Left kidney (tissue), 2 donors: ENCODE measurements around the gene SIL1. TPM values are rescaled to one million over a fixed set of nuclear protein-coding genes. Genes with fewer than 3 reads are reported as not detected.

Experiments
- DNase-seq: peaks from one replicate; pipeline ENCODE4 v3.0.0-alpha.2; 2013
- polyA plus RNA-seq: library from polyadenylated mRNA; unstranded; fragments of 120-200 nt; gene quantifications from one replicate; pipeline ENCODE4 v1.2.1, GENCODE V29; 2013; ENCODE audit not compliant: insufficient read length

SIL1 gene
- polyA plus RNA-seq, 1 donor, result 47.8 TPM

- no peak for DNase-seq
Measured at GRCh38 chr5:138983984-138984383, 214.2 kb downstream of the SIL1 start.

GRCh38 chr5:138981586-138981985 is 216.6 kb downstream of the SIL1 start:
- DNase-seq, result no peak

GRCh38 chr5:138981131-138981530 is 217.0 kb downstream of the SIL1 start:
- no peak for DNase-seq

- no peak for DNase-seq
Measured at GRCh38 chr5:138980441-138980840, 217.7 kb downstream of the SIL1 start.

- no peak for DNase-seq
Measured at GRCh38 chr5:138979684-138980280, 218.4 kb downstream of the SIL1 start.

GRCh38 chr5:138978581-138978980 is 219.6 kb downstream of the SIL1 start:
- DNase-seq, result no peak

- DNase-seq, result no peak
Measured at GRCh38 chr5:138978080-138978479, 220.1 kb downstream of the SIL1 start.

GRCh38 chr5:138975098-138975847 is 222.9 kb downstream of the SIL1 start:
- DNase-seq, result no peak

- DNase-seq, result peak; percentile 72
Measured at GRCh38 chr5:138974227-138975063, 223.7 kb downstream of the SIL1 start.

- no peak for DNase-seq
Measured at GRCh38 chr5:138972836-138973235, 225.3 kb downstream of the SIL1 start.

- no peak for DNase-seq
Measured at GRCh38 chr5:138972230-138972629, 225.9 kb downstream of the SIL1 start.

- DNase-seq, result no peak
Measured at GRCh38 chr5:138969323-138970002, 228.7 kb downstream of the SIL1 start.

- DNase-seq, result no peak
Measured at GRCh38 chr5:138968601-138969000, 229.6 kb downstream of the SIL1 start.

- DNase-seq, result no peak
Measured at GRCh38 chr5:138967791-138968448, 230.2 kb downstream of the SIL1 start.

GRCh38 chr5:138966236-138966985 is 231.8 kb downstream of the SIL1 start:
- no peak for DNase-seq

- DNase-seq, result no peak
Measured at GRCh38 chr5:138965626-138966025, 232.5 kb downstream of the SIL1 start.

- DNase-seq, result no peak
Measured at GRCh38 chr5:138964647-138965201, 233.4 kb downstream of the SIL1 start.

- DNase-seq, result no peak
Measured at GRCh38 chr5:138963763-138964371, 234.3 kb downstream of the SIL1 start.

GRCh38 chr5:138962614-138963370 is 235.4 kb downstream of the SIL1 start:
- no peak for DNase-seq

GRCh38 chr5:138961729-138962128 is 236.4 kb downstream of the SIL1 start:
- no peak for DNase-seq
